GM18520 (cell line): ENCODE measurements around the gene METTL16.

ENCODE experiments used
- ATAC-seq: cut with Tn5 transposase; IDR thresholded peaks from one replicate; pipeline ENCODE4 v1.9.1; 2021; ENCODE audit not compliant: unreplicated experiment

Gene METTL16

GRCh38 chr17:2385240-2386210 lies 126.2 kb downstream of the METTL16 start:
- ATAC-seq: no peak

- ATAC-seq: no peak
Measured at GRCh38 chr17:2384439-2385127, 127.1 kb downstream of the METTL16 start.

- no peak for ATAC-seq
Measured at GRCh38 chr17:2383628-2384167, 128.0 kb downstream of the METTL16 start.

- no peak for ATAC-seq
Measured at GRCh38 chr17:2380950-2381649, 130.6 kb downstream of the METTL16 start.

- ATAC-seq: no peak
Measured at GRCh38 chr17:2380226-2380922, 131.3 kb downstream of the METTL16 start.

GRCh38 chr17:2379489-2380225 lies 132.0 kb downstream of the METTL16 start:
- no peak for ATAC-seq

GRCh38 chr17:2378905-2379304 lies 132.8 kb downstream of the METTL16 start:
- ATAC-seq: no peak

- ATAC-seq: no peak
Measured at GRCh38 chr17:2377659-2378058, 134.0 kb downstream of the METTL16 start.

- no peak for ATAC-seq
Measured at GRCh38 chr17:2376107-2376506, 135.6 kb downstream of the METTL16 start.

- ATAC-seq: no peak
Measured at GRCh38 chr17:2375406-2375805, 136.3 kb downstream of the METTL16 start.

- no peak for ATAC-seq
Measured at GRCh38 chr17:2374549-2375285, 137.0 kb downstream of the METTL16 start.

- no peak for ATAC-seq
Measured at GRCh38 chr17:2373179-2373578, 138.5 kb downstream of the METTL16 start.

- ATAC-seq: no peak
Measured at GRCh38 chr17:2372681-2373080, 139.0 kb downstream of the METTL16 start.

- ATAC-seq: no peak
Measured at GRCh38 chr17:2372180-2372579, 139.5 kb downstream of the METTL16 start.

GRCh38 chr17:2371183-2372130 lies 140.2 kb downstream of the METTL16 start:
- no peak for ATAC-seq

- no peak for ATAC-seq
Measured at GRCh38 chr17:2370211-2370589, 141.5 kb downstream of the METTL16 start.

GRCh38 chr17:2369551-2370210 lies 142.0 kb downstream of the METTL16 start:
- no peak for ATAC-seq

GRCh38 chr17:2369039-2369438 lies 142.6 kb downstream of the METTL16 start:
- ATAC-seq: no peak
